SH-SY5Y (cell line): ENCODE measurements around the gene KCTD5.

Experiments
- GATA2 ChIP-seq: IDR thresholded peaks from 2 replicates; pipeline ENCODE4 v1.6.1; 2011; ENCODE audit warnings: mild to moderate bottlenecking, low read depth, low read length
- GATA3 ChIP-seq: IDR thresholded peaks from 2 replicates; pipeline ENCODE4 v1.6.1; 2011; ENCODE audit warnings: low read depth, mild to moderate bottlenecking, low read length, moderate library complexity

The KCTD5 gene

GRCh38 chr16:2726923-2727322, 44.6 kb downstream of the KCTD5 start:
- no peak for TF ChIP-seq GATA3
- TF ChIP-seq GATA2 = no peak

- no peak for TF ChIP-seq GATA3
- TF ChIP-seq GATA2 = no peak
Observed at GRCh38 chr16:2728034-2728433, 45.7 kb downstream of the KCTD5 start.

- TF ChIP-seq GATA2 = no peak
- no peak for TF ChIP-seq GATA3
Observed at GRCh38 chr16:2734844-2735515, 52.7 kb downstream of the KCTD5 start.

- TF ChIP-seq GATA2 (no peak), GATA3 (no peak)
Observed at GRCh38 chr16:2736476-2737237, 54.3 kb downstream of the KCTD5 start.

DNA sequence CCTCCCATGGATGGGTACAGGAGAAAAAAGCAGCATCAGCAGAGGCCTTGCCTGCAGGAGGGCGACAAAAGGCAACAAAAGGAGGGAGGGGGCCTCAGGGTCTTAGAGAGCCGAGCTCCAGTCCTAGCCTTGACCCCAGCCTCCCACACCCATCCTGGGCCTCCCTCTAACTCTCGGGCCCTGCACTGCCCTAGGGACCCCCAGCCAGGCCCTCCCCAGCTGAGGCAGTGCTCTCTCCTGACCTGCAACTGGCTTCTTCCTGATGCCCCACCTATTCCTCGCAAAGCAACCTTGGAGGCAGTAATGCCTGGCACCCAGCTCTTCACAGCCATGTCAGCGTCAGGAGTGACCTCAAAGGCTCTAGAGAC, 54.9 kb downstream of the KCTD5 start:
- TF ChIP-seq GATA2 (no peak), GATA3 (no peak)

DNA sequence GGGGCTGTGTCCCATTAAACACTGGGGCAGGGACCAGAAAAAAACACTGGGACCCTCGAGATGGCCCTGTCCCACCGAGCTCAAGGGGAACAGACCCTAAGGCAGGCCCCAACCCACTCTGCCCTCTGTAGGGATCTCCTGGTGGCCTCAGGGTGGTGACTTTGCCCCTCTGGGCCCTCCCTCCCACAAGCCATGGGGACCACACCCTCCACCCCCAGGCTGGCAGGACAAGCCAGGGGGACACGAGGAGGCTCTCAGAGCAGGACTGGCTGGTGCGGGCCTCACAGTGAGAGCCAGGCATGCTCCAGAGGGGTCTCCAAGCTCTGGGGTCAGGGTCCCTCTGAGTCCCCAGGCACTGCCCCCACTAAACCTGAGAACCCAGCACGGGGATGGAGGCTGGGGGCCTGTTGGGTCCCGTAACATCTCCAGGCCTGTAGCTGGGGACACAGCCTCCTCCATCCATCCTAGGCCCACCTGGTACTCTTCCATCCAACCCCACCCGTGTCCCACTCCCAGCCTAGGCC, 55.6 kb downstream of the KCTD5 start:
- TF ChIP-seq GATA3 (no peak), GATA2 (no peak)

- no peak for TF ChIP-seq GATA3
- TF ChIP-seq GATA2 = no peak
Observed at GRCh38 chr16:2738615-2739014, 56.3 kb downstream of the KCTD5 start.

DNA sequence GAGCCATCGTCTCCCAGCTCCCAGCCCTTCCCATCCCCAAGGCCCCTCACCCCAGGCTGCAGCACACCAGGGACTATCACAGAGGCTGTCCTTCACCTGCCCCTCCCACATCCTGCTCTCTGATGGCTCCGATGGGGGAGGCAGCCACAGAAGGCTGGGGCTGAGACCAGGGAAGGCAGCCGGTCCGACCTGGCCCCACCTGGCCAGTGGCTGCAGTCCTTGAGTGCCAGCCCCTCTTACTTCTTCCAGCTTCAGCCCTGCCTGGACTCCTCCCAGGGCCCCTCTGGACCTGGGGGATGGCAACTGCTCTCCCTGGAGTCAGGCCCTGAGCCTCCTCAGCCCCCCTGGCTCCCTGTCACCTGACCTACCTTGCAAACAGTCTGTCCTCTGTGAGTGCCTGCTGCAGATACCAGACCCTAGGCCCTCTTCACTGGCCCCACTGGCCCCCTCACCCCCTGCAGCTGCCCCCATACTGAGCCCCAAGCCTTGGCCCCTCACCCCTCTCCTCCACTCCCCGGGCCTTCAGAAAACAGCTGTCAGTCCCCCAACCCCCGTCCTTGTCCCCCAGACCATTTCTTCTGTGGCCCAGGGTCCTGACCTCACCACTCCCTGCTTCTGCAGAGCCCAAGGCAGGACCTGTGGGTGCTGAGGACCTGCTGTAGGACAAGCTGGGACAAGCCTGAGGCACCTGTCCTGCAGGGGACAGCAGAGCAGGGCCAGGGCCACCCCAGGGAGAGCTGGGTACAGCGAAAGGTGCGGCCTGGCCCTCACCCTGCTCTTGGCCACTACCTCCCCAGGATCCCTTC, 57.5 kb downstream of the KCTD5 start:
- TF ChIP-seq GATA2 = no peak
- TF ChIP-seq GATA3 = no peak

DNA sequence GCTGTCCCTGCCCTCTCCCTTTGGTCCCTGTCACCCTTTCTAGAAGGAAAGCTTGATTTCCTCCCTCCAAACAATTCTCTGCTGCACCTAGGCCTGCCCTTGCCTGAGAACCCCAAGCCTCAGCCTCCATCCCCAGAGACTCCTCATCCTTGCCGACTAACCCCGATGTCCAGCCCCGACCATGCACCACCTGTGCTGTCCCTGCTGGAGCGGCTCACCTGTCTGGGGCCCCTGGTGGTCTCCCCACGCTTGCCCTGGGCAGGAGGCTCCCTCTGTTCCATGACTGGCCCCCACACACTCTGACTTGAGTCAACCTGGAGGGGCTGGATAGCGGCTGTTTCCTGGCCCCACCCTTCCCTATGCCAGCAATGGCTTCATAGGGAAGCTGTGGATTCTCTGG, 58.2 kb downstream of the KCTD5 start:
- TF ChIP-seq GATA3 (no peak), GATA2 (no peak)

DNA sequence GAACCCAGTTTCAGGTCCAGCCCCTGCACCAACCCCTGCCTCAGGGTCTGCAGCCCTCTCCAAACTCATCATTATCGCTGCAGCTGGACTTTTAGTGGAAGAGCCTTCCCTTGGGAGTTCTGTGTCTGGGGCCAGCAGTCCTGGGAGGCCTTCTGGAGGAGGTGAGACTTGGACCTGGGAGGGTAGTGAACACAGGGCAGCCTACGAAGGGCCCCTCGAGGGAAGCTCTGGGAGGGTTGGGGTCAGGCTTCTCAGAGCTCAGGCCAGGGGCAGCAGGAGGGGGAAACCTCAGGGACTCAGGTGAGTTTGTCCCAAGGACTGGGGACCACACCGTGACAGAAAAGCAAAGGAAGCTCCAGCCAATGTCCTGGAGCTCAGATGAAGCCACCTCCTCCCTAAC, 58.8 kb downstream of the KCTD5 start:
- TF ChIP-seq GATA2 = no peak
- no peak for TF ChIP-seq GATA3

DNA sequence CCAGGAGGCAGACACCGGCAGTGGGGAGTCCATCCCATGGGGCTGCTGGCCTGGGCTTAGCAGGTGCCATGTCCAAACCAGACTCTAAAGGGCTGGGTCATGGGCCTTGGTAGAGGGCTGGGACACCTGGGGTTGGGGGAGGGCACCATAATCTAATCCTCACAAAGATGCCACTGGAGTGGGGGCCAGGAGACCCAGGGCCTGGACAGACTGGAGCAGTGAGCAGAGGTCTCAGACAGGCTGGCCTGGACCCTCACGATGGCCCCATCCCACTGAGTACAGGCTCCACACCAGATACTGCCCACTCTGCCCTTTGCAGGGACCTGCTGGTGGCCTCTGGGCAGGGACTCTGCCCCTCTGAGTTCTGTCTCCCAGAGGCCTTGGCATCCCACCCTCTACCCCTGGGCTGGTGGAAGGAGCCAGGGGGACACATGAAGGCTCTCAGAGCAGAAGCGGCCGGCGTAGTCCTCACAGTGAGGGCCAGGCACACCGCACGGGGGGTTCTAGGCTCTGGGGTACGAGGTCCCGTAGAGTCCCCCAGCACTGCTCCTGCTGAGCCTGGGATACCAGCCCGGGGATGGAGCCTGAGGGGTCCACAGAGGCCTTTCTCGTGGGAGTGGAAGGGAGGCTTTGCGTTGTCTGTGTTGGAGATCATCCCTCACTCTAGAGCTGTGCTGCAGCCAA, 60.1 kb downstream of the KCTD5 start:
- TF ChIP-seq GATA3 (no peak), GATA2 (no peak)

DNA sequence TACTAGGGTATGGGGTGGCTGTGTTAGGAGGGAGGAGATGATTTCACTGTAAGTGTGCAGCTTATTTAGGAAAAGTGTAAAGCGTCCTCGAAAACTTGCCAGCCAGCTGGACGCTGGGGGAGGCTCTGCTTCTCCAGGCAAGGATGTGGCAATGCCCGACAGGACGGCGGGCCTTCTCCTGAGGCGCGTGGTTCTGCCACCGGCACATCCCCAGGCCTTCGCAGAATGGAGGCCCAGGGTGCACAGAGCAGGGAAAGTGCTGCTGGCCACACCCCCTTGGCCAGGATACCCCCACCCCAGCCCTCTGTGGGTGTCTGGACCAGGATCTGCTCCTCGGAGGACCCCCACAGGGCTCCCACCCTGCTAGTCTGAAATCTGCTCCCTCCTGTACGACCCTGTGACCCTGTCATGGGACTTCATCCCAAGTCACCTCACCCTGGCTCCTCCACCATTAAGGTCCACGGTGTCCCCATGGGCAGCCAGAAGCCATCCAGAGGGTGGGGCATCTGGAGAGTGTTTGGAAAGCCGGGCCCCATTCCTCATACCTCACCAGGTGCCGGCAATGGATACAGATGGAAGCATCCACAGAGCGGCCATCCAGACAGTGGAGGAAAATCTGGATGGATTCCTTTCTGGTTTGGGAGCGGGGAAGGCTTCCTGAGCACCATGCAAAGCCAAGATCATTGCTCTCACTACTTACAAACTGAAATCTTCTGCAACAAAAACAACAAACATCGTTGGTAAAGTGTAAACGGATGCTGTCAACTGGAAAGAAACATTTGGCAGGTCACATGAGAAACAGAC, 60.9 kb downstream of the KCTD5 start:
- no peak for TF ChIP-seq GATA3
- no peak for TF ChIP-seq GATA2

DNA sequence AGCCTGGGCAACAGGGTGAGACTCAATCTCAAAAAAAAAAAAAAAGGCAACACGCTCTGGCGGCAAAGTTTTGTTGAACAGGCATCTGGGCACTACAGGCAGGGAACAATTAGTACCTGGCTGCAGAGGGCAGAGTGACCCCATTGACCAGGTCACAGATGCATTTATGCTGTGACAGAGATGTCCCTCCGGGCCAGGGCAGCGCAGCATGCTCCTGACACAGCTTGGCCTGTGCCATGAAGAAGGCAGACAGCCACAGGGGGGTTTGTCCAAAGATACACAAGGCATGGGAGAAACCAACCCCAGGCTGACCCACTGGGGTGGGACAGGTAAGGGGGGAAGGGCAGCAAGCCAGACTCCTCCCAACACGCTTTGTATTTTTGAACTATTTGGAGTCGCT, 62.4 kb downstream of the KCTD5 start:
- TF ChIP-seq GATA2 (no peak), GATA3 (no peak)
